Measurements from ENCODE around the gene DNAJC4. TPM values are rescaled to one million over a fixed set of nuclear protein-coding genes. Genes with fewer than 3 reads are reported as not detected.

The DNAJC4 gene
- total and polyA plus RNA-seq, 9 of the 15 experiments (the other 6 are each of a cell fraction or from before 2014, with no cell fraction given): 4.0 to 32.6 (median 19.9) TPM

GRCh38 chr11:64207256-64208085, 22.9 kb upstream of the DNAJC4 start (continued):
- TF ChIP-seq CUX1 (CRISPR knock-in tag; IDR thresholded peaks at IDR 0.05): no peak
- peak; percentile 95 for TF ChIP-seq C11orf30 (IDR thresholded peaks at IDR 0.05; ENCODE audit: low read depth)
- TF ChIP-seq NFIC (IDR thresholded peaks at IDR 0.05): peak; percentile 44; the same call in 1 of the 2 replicates
- TF ChIP-seq NFE2 (IDR thresholded peaks at IDR 0.05; ENCODE audit: low read depth): peak; percentile 95
- no peak for TF ChIP-seq TCFL5 (CRISPR knock-in tag; conservative IDR thresholded peaks at IDR 0.05)
- TF ChIP-seq KDM4B (IDR thresholded peaks at IDR 0.05; ENCODE audit: borderline replicate concordance in 2 of 2, low read depth in 1 of 2): peak in 1 of 2 experiments; percentile 77; a peak in 1 of 4 replicates
- peak; percentile 90 for TF ChIP-seq DACH1 (IDR thresholded peaks at IDR 0.05; ENCODE audit: partially characterized antibody)
- TF ChIP-seq TAL1 (IDR thresholded peaks at IDR 0.05): peak; percentile 42
- 0 out of 2 replicates have a peak, but pooled peaks have one; percentile 10 for TF ChIP-seq MXI1 (IDR thresholded peaks at IDR 0.05; ENCODE audit: low read depth, low read length)
- TF ChIP-seq SRSF3 (IDR thresholded peaks at IDR 0.05; ENCODE audit: insufficient read depth, low read length): no peak; the same call in 1 of the 2 replicates
- TF ChIP-seq LCOR (CRISPR knock-in tag; IDR thresholded peaks at IDR 0.05): peak; percentile 90
- no peak for TF ChIP-seq CBX5 (IDR thresholded peaks at IDR 0.05; ENCODE audit: borderline replicate concordance, low read depth)
- TF ChIP-seq DNMT1 (IDR thresholded peaks at IDR 0.05): 0 out of 2 replicates have a peak, but pooled peaks have one; percentile 7
- TF ChIP-seq ARID2 (IDR thresholded peaks at IDR 0.05): no peak
- TF ChIP-seq SP1 (CRISPR knock-in tag; IDR thresholded peaks at IDR 0.05): peak; percentile 44; the same call in 1 of the 2 replicates
- TF ChIP-seq ZNF133 (CRISPR knock-in tag; IDR thresholded peaks at IDR 0.05): no peak
- TF ChIP-seq RBFOX2 (IDR thresholded peaks at IDR 0.05; ENCODE audit: low read depth, low read length): peak; percentile 86
- no peak for TF ChIP-seq ZFP30 (CRISPR knock-in tag; IDR thresholded peaks at IDR 0.05; ENCODE audit: borderline replicate concordance)
- no peak; the same call in 1 of the 2 replicates for TF ChIP-seq ZNF143 (CRISPR knock-in tag; IDR thresholded peaks at IDR 0.05)
- no peak for TF ChIP-seq TARDBP (IDR thresholded peaks at IDR 0.05)
- TF ChIP-seq HDAC3 (IDR thresholded peaks at IDR 0.05; ENCODE audit: borderline replicate concordance, partially characterized antibody): no peak
- no peak for TF ChIP-seq ZBTB43 (CRISPR knock-in tag; IDR thresholded peaks at IDR 0.05)
- TF ChIP-seq TAF15 (IDR thresholded peaks at IDR 0.05; ENCODE audit: low read depth, low read length): no peak
- 0 out of 2 replicates have a peak, but pooled peaks have one; percentile 29 for TF ChIP-seq L3MBTL2 (IDR thresholded peaks at IDR 0.05)
